ENCODE measurements around the gene E2F7.

DNA sequence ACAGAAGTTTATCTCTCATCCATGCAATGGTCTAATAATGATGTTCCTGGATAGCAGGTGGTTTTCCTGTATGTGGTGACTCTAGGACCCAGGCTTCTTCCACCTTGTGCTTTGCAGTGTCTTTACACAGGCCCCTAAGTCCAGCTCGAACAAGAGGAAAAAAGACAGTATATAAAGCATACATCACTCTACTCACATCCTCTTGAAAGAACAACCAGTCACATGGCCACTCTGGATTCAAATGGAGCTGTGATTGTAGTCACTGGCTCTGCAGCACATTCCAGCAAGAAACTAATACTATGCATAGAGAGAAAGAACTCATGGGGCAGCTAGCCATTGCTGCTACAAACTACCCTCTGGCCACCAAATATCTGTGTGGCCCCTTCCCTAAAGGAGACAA, 11.5 kb upstream of the E2F7 start:
- TF ChIP-seq, protein P1, sequence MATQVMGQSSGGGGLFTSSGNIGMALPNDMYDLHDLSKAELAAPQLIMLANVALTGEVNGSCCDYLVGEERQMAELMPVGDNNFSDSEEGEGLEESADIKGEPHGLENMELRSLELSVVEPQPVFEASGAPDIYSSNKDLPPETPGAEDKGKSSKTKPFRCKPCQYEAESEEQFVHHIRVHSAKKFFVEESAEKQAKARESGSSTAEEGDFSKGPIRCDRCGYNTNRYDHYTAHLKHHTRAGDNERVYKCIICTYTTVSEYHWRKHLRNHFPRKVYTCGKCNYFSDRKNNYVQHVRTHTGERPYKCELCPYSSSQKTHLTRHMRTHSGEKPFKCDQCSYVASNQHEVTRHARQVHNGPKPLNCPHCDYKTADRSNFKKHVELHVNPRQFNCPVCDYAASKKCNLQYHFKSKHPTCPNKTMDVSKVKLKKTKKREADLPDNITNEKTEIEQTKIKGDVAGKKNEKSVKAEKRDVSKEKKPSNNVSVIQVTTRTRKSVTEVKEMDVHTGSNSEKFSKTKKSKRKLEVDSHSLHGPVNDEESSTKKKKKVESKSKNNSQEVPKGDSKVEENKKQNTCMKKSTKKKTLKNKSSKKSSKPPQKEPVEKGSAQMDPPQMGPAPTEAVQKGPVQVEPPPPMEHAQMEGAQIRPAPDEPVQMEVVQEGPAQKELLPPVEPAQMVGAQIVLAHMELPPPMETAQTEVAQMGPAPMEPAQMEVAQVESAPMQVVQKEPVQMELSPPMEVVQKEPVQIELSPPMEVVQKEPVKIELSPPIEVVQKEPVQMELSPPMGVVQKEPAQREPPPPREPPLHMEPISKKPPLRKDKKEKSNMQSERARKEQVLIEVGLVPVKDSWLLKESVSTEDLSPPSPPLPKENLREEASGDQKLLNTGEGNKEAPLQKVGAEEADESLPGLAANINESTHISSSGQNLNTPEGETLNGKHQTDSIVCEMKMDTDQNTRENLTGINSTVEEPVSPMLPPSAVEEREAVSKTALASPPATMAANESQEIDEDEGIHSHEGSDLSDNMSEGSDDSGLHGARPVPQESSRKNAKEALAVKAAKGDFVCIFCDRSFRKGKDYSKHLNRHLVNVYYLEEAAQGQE (IDR thresholded peaks at IDR 0.05; ENCODE audit: low read depth) = no peak
- TF ChIP-seq FOXM1 (IDR thresholded peaks at IDR 0.05; ENCODE audit: borderline replicate concordance, low read depth) = no peak
- TF ChIP-seq EP300 (IDR thresholded peaks at IDR 0.05; ENCODE audit: borderline replicate concordance) = no peak

All from Ishikawa (cell line).